SK-N-SH treated with all-trans-retinoic acid at 6 μM for 48 hours (cell line): ENCODE data around the gene ACE2.

Experiments used
- ARNTL ChIP-seq: fragments of 450-650 bp; formaldehyde crosslinking; IDR thresholded peaks from 2 replicates; pipeline ENCODE4 v1.5.0; 2020; ENCODE audit warnings: low read depth, mild to moderate bottlenecking, moderate library complexity, borderline replicate concordance
- BACH2 ChIP-seq: fragments of 250-450 bp; sonication (Bioruptor Pico); IDR thresholded peaks from 2 replicates; pipeline ENCODE4 v1.9.0; 2021; ENCODE audit warnings: mild to moderate bottlenecking, borderline replicate concordance
- CSDC2 ChIP-seq: fragments of 250-450 bp; sonication (Bioruptor Pico); IDR thresholded peaks from 2 replicates; pipeline ENCODE4 v1.5.0; 2020; ENCODE audit warnings: mild to moderate bottlenecking, moderate library complexity
- CSRNP3 ChIP-seq: fragments of 250-450 bp; sonication (Bioruptor Pico); IDR thresholded peaks from 2 replicates; pipeline ENCODE4 v1.5.1; 2021; ENCODE audit warnings: mild to moderate bottlenecking, moderate library complexity
- ESRRG ChIP-seq: fragments of 250-450 bp; sonication (Bioruptor Pico); IDR thresholded peaks from 2 replicates; pipeline ENCODE4 v1.6.1; 2021; ENCODE audit warnings: mild to moderate bottlenecking
- OSR1 ChIP-seq: fragments of 250-450 bp; sonication (Bioruptor Pico); IDR thresholded peaks from 2 replicates; pipeline ENCODE4 v1.8.0; 2022; ENCODE audit warnings: moderate library complexity, mild to moderate bottlenecking, inconsistent platforms
- PATZ1 ChIP-seq: fragments of 250-450 bp; sonication (Bioruptor Pico); IDR thresholded peaks from 2 replicates; pipeline ENCODE4 v1.8.0; 2020; ENCODE audit warnings: mild to moderate bottlenecking, moderate library complexity, borderline replicate concordance
- PPARA ChIP-seq: fragments of 250-450 bp; sonication (Bioruptor Pico); IDR thresholded peaks from 2 replicates; pipeline ENCODE4 v1.5.0; 2020; ENCODE audit warnings: mild to moderate bottlenecking, borderline replicate concordance
- RARB ChIP-seq: fragments of 250-450 bp; sonication (Bioruptor Pico); IDR thresholded peaks from 2 replicates; pipeline ENCODE4 v1.8.0; 2021; ENCODE audit warnings: mild to moderate bottlenecking, moderate library complexity
- TSHZ2 ChIP-seq: fragments of 250-450 bp; sonication (Bioruptor Pico); IDR thresholded peaks from 2 replicates; pipeline ENCODE4 v1.5.0; 2020; ENCODE audit warnings: mild to moderate bottlenecking, moderate library complexity
- ZFP3 ChIP-seq: fragments of 250-450 bp; sonication (Bioruptor Pico); IDR thresholded peaks from 2 replicates; pipeline ENCODE4 v1.5.0; 2020; ENCODE audit warnings: mild to moderate bottlenecking, moderate library complexity
- ZNF565 ChIP-seq: fragments of 450-650 bp; formaldehyde crosslinking; conservative IDR thresholded peaks from 2 replicates; pipeline ENCODE4 v1.5.0; 2020; ENCODE audit warnings: low read depth, mild to moderate bottlenecking, moderate library complexity

- TF ChIP-seq CSDC2 (CRISPR knock-in tag) = no peak
- no peak for TF ChIP-seq RARB (CRISPR knock-in tag)
- TF ChIP-seq PATZ1 (CRISPR knock-in tag) = no peak
- no peak for TF ChIP-seq PPARA (CRISPR knock-in tag)
- TF ChIP-seq TSHZ2 (CRISPR knock-in tag) = no peak
- TF ChIP-seq ARNTL (CRISPR knock-in tag) = no peak
- TF ChIP-seq BACH2 (CRISPR knock-in tag) = no peak
- no peak for TF ChIP-seq CSRNP3 (CRISPR knock-in tag)
- no peak for TF ChIP-seq ZFP3 (CRISPR knock-in tag)
- no peak for TF ChIP-seq ESRRG (CRISPR knock-in tag)
- no peak for TF ChIP-seq ZNF565 (CRISPR knock-in tag)
- no peak for TF ChIP-seq OSR1
These were observed at the start of gene ACE2 for GRCh38 chrX:15600745-15601144.
